Activated naive CD4-positive, alpha-beta T cell (primary cell): ENCODE results near the gene RIGI.
"Not testable (repeated sequence)": the region's sequence is repeated elsewhere in the genome, so short reads cannot be mapped to it uniquely, and the experiment has no call there.

Source experiments
- DNase-seq, 4 experiments: peaks; one replicate each; lab custom pipeline; 2025; lab: John Stamatoyannopoulos, UW

The RIGI gene

DNA sequence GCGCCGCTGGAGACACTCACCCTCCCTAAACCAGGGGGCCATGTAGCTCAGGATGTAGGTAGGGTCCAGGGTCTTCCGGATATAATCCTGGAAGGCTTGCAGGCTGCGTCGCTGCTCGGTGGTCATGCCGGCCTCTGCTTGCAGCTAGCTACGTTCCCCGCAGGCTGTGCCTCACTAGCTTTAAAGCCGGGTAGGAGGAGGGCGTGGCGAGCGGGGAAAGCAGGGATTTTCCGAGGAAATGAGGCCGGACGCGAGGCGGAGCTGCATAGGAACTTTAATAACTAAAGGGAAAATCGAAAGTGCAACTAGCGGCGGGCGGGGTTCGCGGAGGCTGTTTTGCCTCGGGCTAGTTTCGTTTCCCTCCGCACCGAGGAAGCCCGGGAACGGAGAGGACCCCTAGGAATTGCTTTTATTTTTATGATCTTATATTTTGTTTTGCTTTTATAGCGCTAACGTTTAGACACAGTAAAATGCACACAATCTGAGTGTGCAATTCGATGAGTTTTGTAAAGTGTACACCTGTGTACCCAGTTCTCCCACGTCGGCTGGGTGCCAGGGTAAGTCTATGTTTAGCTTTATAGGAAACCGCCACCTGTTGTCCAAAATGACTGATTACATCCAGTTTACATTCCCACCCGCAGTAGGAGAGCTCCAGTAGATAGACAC lies at the start of gene RIGI:
RIGI (minus strand) TSS at position 156 of the 666 bp plus-strand sequence; CDS start at position 126, 30 bp downstream.
- peak; percentile 14 to 68 (median 48) for DNase-seq

DNA sequence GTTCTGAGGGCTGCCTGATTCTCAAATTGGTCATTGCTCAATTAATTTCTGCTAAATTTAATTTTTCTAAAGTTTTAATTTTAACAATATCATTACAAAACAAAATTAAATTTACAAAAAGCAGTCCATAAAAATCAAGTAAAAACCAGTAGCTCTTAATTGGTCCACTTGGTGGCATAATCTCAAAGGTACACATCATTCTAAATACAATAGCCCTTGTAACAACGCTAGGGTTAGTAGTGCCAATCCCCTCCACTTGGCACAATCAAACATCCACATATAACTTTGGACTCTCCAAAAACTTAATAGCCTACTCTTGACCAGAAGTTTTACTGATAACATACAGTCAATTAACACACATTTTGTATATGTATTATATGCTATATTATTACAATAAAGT lies 48.9 kb upstream of the RIGI start:
- no peak for DNase-seq

DNA sequence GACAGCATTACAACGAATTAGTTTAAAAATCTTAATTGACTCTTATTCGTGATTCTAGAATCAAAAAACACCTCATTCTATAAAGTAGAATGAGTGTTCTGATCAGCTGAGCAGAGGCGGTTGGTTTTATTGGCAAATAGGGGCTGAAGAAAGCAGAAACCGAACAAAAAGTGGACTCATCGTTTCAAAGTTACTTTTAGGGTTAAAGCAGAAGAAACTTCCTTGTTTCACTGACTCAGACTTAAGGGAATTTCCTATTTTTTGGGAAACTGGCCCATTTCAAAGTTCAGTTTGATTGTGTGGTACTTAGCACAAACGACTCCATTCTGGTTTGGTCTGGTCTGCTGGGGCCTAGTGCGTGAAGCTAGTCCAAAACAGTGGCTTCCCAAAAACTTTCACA lies 47.8 kb upstream of the RIGI start:
- DNase-seq: no peak

DNA sequence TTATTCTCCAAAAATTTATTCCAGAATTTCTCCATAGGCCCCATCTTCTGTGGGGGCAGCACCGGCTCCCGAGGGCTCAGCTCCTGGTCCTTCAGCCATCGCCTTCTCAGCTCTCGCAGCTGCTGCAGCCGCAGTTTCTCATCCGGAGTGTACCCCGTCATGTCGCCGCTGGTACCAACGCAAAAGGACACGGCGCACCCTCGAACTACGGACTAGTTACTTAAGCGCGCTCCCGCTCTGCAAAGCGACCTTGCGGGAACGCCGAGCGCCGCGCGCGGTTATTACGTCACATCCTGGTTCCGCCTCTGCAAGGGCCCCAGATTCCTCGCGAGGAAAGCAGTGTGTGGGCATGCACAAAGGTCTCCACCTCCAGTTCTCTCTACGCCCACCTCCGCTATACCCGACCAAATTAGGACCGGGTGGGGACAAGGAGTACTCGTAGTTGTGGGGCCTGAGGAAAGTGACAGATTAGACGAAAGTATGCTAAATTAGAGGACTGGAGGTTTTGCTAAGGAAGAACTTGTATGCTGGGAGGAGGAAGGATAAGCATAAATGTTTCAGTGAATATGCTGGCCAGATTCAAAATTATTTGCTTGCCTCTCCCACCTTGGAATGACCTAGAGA lies 47.0 kb upstream of the RIGI start, which contains the start of gene NDUFB6:
NDUFB6 (minus strand) TSS at position 260 of the 624 bp plus-strand sequence; CDS start at position 161, 99 bp downstream.
- peak; percentile 82 to 95 (median 86) for DNase-seq

DNA sequence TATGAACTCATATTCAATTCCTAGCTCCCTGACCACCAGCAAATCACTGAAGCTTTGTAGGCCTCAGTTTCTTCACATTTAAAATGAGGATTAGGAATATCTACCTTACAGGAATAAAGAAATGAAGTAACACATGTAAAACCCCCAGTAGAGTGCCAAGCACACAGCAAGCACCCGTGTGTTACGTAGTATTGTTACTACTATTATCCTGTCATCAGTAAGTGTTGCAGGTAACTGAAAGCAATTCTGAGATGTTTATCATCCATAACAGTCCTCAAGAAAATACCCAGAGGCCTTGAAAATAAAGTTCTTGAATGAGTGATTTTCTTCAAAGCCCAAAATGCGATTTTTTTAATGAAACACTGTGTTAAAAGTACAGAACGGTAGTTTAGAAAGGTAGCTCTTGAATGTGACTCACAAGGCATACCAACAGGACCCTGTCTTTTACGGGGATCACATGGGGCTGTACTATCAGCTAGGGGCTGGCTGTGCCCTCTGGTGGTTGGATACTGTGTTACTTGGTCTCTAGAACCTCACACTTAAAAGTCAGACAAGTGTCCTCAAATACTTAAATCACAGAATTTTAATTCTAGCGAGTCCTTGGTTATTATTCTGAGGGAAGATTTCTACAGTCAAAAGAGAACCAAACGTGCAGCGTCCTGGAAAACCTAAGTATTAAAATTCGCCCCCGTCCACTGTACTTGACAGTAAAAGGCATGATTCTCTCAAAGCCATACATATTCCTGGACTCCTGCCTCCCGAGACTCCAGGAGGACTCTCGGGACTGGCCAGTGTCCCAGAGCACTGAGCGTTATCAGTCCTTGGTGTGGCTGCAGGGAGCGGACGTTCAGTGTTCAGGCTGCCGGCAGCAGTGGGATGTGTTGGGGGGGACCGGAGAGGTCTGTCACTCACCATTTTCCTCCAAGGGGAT lies 46.2 kb upstream of the RIGI start:
- peak; percentile 5 to 51 (median 38) for DNase-seq

DNA sequence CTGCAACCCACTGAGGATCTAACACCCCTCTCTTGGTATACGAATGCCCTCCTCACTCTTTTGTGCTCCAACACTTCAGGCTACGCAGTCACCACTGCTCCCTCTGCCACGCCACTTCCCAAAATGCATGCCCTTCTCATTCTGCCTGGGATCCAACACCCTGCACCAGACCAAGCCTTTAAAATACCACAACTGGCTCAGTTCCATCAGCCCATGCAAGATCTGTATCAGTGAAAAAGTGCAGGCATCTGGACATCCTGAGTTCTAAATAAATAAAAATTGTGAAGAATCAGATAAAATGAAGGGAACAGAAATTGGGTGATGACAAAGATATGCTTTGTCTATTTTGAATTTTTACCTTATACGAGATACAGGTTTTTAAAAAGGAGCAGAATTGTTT lies 44.3 kb upstream of the RIGI start:
- DNase-seq: no peak

DNA sequence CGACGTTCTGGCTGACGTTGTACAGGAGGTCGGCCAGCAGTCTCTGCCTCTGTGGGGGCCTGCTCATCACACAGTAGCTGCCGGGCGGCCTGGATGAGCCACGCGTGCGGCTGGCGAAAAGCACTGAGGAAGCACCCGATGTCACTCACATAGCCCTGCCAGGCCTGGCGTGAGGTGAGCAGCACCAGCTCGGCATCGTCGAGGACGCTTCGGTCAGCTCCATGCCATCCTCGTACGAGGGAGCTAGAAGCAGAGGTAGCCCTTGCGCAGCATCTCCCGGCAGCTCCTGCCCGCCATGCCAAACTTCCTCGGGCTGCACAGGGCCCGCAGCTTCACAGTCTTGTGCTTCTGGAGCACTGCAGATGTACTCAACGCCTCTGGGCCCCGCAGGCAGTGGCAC lies 40.8 kb upstream of the RIGI start:
- no peak for DNase-seq

DNA sequence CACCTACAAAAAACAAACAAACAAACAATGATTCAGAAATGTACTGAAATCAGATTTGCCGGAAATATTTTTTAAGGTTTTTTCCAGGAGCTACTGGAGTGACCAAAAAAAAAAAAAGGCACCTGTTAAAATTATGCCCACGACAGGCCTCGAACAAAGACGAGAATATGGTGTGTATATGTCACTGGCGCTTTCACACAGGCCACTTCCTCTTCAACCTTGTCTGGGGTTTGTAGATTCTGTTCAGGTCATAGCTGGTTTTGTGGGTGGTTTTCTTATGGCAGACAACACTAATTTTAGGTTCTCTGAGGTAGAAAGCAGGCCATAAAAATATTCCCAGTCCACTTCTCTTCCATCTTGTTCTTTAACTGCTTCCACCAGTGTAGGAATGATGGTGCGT lies 40.0 kb upstream of the RIGI start:
- no peak for DNase-seq

DNA sequence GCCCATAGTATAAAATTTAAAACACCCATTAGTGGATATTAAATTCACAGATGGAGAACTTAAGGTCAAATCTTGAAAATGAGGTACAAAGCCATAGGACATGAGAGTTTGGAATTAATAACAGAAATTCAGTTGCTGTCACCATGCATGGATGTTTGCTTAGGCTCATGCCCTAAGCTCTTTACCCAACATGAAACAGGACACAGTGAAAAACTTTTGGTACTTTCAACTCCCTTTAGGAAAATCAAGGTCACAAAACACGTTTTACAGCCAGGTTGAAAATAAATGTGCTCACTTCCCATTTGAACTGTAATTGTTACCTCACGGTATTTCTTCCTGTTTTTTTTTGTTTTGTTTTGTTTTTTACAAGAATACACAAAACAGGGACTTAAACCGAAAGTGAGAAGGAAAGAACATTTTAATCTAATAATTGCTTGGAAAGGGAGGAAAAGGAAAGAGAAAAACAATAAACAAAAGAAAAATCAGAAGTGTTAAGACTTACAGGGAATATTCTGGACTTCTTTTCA lies 32.5 kb upstream of the RIGI start:
- DNase-seq: no peak

DNA sequence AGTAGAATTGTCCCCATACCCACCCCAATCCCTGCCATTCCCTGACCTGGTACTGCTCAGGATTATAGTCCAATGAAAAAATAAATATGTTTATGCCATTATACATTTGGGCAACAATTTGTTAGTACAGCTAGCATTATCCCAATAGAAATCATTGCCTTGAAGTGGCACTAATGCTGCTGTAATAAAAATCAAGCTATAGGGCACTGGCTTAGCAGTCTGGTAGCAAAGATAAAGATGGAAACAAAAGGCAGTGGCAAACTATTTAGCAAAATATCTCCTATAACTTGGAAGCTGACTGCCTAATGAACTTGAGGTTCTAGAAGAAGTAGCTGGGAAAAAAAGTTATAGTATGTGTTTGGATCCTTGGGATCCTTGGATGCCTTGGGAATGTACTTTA lies 28.6 kb upstream of the RIGI start:
- no peak for DNase-seq

DNA sequence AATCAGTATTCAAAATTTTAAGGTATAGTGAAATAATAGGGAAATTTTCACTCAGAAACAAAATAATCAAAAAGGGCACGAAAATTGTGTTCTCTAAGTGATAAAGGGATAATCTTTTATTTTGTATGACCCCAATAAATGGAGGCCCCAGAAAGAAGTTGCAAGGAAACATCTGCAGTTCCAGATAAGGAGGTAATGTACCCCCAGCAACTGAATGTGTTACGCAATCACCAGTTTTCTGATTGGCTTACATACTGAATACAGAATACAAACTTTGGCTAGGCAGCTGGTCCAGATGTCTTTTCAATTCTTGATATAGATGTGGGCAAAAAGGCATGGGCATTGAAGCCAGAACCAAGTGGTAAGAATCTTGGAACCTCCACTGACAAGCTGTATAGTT lies 28.1 kb upstream of the RIGI start:
- DNase-seq: no peak

DNA sequence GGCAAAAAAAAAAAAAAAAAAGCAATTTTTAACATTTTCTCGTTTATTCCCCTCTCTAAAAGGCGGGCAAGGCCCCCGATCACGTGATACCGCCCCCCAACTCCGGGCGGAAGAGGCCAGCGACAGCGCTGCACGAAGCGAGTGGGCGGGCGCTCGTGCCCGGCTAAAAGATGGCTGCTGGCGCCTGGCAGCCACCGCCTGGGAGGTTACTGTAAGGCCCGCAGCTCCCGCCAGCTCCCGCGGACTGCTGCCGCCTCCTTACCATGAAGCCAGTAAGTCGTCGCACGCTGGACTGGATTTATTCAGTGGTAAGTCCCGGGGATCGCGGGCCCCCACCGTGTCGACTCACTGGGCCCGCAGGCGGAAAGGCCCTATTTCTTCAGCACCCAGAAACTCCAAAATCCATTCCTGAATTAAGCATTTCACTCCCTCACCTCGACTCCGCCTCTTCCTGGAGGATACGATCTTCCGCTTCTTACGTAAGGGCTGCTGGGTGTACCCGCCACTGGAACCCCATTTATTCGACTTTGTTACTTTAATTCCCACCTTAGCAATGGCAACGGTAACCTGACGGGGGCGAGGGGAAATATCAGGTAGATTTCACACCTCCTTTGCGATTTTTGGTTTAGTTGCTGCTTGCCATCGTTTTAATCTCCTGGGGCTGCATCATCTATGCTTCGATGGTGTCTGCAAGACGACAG lies 26.3 kb upstream of the RIGI start, which contains the start of the genes SMIM27 and TOPORS:
SMIM27 (plus strand) TSS at position 156 of the 701 bp plus-strand sequence; CDS start at position 264, 108 bp downstream.
TOPORS (minus strand) TSS at position 415 of the 701 bp plus-strand sequence; CDS start at position 265, 150 bp downstream.
- DNase-seq: peak; percentile 71 to 85 (median 74)

DNA sequence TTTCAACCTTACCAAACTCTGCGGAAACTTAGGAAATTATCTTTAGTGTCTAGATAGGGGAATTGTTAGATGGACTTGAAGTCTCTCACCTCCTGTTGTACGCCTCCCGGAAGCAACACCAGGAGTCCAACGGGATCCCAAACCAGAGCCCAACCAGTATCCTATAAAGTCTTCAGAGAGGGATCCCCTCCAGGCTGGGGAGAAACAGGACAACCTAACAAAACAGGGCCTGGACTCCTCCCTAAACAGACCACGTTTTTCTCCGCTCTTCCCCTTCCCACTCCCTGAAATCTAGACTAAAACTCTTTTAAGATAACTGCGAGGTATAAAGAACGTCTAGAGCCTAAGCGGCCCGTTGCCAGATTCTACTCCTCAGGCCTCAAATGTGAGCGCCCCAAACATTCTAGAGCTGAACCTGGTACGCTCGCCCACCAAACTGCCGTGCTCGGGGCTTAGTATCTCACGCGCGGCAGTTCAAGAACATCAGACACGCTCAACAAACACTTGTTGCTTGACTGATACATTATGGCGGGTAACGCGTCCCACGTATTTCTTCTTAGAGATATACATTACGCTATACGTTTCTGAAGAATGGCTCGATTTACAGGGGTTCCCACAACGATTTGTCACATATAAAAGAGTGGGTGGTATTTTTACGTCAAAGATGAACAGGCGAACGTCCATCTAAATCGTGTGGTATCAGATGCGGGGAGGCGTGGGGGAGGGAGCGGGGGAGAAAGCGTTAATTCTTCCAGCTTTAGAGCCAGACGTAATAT lies 25.5 kb upstream of the RIGI start:
- peak; percentile 7 to 41 (median 16) for DNase-seq

DNA sequence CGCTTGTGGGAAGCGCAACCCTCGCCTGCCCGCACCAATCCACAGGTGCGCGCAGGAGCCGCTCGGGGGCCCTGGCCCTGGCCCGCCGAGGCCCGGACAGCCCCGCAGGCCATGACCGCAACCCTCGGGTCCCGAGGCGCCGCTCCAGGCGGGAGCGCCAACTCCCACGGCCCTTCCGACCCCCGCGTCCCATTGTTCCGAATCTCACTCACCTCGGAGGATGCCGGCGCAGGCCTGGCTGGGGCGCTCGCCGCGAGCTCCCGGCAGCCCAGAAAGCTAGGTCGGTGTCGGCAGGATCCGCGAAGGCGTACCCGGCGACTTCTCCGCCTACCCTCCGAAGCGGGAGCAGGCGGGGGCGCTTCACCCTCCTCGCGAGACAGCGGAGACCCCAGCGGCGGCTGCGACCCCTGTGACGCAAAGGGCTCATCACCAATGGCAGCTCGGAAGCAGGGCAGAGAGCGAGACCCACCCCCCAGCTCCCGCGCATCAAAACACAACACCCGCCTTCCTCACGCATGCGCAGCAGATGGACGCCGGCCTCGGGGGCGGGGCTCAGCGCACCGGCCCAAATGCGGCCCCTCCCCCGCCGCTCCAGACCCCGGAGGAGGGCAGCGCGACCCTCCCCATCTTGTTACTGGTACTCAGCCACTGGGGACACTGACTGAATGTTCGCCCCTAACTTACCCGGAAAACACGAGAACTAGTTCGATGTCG lies 24.7 kb upstream of the RIGI start:
- peak; percentile 74 to 94 (median 88) for DNase-seq

DNA sequence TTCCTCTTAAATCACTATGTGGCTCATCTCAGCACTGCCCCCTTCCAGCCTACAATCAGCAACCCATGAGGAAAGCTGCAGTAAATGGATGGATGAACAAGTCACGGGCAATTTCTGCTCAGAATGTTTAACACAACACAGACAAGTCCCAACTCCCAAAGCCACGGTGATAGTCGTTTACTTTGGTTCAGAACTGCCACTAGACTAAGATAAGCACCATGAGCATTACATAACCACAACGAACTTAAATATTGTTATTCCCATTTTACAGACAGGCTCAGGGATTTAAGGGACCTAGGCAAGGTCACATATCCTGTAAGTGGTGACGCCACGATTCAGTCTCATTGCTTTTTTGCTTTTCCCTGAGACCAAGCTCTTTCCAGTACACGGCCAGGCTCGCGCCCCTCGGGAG lies 24.2 kb upstream of the RIGI start:
- no peak for DNase-seq

DNA sequence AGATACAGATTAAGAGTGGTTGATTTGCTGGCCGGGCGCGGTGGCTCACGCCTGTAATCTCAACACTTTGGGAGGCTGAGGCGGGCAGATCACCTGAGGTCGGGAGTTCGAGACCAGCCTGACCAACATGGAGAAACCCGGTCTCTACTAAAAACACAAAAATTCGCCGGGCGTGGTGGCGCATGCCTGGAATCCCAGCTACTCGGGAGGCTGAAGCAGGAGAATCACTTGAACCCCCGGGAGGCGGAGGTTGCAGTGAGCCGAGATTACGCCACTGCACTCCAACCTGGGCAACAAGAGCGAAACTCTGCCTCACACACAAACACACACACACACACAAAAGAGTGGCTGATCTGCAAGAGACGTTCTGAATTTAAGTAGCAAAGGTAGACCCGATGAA lies 22.2 kb upstream of the RIGI start:
- not testable (repeated sequence) for DNase-seq

DNA sequence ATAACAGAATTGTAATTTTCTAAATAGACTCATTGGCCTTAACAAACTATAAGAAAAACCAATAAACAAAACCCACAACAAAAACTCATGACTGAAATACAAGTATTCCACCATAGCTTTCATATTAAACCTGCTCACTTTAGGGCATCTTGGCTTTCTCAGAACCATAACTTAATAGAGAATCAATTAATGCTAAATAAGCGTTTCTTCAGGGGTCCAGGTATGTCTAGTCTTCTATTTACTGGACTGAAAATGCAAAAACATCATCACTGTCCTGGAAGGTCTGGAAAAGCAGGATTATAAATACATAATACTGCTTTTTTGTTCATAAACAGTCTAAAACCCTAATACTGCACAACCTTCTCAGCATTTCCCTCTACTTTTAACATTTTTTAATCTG lies 19.9 kb upstream of the RIGI start:
- DNase-seq: no peak

DNA sequence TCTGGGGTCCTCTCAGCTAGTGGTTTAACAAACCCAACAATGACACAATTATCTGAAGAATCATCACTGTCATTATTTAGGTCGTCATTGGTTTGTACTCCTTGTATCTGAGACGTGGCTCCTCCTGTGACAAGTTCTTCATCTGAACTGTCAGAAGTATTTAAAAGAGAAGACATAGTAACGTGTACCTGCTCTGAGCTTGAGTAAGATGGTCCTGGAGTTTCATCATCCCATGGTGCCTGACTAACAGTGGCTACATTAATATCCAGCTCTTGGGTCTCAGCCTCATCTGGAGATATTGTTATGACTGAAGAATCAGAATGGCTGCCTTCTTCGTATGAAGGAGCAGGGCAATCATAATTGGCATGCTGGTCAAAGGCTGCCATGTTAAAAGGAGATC lies 17.1 kb upstream of the RIGI start:
- DNase-seq: no peak

DNA sequence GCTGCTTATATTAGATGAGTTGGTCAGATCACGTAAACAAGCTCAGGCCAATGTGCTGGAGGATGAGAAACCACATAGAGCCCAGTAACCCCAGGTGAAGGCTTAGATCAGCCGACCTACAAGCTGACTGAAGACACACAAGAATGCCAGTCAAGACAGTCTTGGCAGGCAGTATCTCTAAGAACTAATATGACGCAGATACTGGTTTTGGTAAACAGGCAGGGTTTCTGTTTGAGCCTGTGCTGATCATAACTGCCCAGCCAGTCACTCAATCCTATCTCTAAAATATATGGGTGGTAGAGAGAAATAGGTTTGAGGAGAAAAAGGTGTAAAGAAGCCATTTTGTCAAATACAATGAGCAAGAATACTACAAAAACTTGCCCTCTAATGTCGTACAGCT lies 7.8 kb upstream of the RIGI start:
- DNase-seq: no peak

DNA sequence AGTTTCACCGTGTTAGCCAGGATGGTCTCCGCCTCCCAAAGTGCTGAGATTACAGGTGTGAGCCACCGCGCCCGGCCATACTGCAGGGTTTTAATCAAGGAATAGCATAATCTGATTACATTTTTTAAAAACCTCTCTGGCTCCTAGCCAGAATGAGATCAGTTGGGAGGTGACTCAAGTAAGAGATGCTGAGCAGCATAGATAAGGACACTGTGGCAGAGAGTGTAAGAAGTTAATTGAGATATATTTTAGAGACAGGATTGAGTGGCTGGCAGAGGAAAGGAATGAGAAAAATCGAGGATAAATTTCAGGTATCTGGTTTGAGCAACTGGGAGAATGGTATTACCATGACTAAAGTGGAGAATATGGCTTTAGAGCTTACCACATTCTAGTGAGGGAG lies 7.3 kb upstream of the RIGI start:
- DNase-seq: no peak
